GM18498 (cell line): ENCODE measurements around the gene RNASEH1.
"Not testable (repeated sequence)": the region's sequence is repeated elsewhere in the genome, so short reads cannot be mapped to it uniquely, and the experiment has no call there.

Experiments
- ATAC-seq: cut with Tn5 transposase; IDR thresholded peaks from one replicate; pipeline ENCODE4 v1.9.1; 2021; ENCODE audit warnings: mild to moderate bottlenecking, moderate library complexity; ENCODE audit not compliant: unreplicated experiment

The RNASEH1 gene

GRCh38 chr2:3522961-3523421 is 35.1 kb downstream of the RNASEH1 start:
- ATAC-seq = no peak

DNA sequence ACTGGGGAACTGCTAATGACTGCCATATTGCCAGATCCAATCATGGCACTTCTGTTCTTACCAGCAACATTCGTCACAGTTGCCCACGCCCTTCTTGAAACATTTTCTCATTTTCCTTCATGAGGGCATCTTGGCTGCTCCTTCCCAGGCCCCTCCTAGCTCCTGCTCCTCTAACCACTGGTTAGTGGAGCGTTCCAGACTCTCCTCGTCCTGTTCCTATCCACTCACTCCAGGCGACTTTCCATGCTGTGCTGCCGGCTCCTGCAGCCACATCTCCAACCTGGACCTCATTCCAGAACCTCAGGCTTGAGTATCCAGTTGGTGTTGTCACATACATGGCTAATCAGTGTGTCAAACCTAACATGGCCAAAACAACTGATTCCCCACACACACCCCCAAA is 37.5 kb downstream of the RNASEH1 start:
- ATAC-seq = no peak

- ATAC-seq = peak; percentile 69
These were observed 38.6 kb downstream of the RNASEH1 start, which contains the start of gene ADI1 for GRCh38 chr2:3519255-3520205. TSS of gene ADI1 (minus strand) at chr2:3519531. CDS start at chr2:3519487, 44 bp downstream.

DNA sequence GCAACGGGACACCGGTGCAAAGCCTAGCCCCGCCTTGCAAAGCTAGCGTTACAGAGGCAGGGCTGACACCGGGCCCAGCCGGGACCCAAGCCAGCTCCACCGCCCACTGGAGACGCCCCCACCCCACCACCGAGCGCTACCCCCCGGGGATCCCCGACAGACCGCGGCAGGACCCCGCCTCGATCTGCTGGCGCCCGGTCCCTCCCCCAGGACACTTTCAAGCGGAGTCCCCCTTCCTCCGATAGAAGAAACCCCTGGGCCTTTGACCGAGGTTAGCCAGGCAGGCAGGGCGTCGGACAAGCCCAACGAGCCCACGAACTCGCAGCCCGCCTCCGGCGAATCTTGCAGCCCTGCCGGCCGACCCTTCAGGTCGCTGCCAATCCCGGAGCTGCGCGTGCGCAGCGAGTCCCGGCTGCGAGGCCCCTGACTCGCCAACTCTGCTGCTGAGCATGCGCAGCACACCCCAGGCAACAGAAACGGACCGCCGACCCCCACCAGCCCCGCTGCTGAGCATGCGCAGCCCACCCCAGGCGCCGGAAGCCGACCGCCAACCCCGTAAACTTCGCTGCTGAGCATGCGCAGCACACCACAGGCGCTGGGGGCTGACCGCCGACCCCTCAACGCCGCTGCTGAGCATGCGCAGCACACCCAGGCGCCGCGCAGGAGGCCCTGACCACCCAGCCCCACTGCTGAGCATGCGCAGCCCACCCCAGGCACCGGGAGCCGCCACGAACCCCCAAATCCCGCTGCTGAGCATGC is 39.5 kb downstream of the RNASEH1 start:
- peak; percentile 84 for ATAC-seq

DNA sequence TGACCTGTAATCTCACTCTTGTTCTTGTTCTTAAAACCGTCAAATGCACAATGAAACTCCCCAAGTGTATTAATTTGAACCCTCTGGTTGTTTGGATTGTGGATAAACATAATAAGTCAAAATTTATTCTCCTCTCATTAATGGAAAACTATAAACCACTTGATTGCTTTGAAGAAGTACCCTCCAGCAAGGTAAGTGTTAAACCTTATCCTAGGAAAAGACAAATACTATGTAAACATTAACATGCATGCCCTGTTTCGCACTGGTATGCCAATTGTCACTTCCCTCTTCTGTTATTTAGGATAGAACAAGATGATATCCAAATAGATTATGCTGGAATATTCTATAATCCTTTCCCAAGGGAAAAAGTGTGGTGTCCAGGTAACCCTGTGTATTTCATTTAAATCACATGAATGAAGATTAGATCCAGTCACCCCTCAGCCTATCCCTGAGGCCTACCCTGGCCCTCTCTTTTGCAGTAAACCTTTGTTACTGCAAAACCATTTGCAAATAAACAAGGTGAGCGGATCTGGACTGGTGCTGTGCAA is 40.1 kb downstream of the RNASEH1 start:
- no peak for ATAC-seq

DNA sequence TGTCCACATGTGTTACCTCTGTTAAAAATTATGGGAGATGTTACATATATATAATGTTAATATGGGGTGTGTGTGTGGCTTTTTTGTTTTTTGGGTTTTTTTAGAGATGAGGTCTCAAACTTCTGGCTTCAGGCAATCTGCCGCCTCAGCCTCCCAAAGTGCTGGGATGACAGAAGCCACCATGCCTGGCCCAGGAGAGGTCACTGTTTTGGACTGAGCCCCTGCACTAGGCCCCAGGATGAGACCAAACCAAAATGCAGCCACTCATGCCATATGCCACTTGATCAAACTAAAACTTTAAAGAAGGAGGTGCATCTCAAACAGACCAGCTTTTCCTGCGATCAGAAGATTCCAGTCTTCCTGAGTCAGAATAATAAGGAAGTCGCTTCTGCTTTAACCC is 41.3 kb downstream of the RNASEH1 start:
- no peak for ATAC-seq

DNA sequence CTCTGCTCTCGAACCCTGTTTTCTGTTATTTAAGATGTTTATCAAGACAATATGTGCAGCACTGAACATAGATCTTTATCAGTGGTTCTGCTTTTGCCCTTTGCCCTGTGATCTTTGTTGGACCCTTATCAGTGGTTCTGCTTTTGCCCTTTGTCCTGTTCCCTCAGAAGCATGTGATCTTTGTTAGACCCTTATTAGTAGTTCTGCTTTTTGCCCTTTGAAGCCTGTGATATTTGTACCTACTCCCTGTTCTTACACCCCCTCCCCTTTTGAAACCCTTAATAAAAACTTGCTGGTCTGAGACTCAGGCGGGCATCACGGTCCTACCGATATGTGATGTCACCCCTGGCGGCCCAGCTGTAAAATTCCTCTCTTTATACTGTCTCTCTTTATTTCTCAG is 42.7 kb downstream of the RNASEH1 start:
- not testable (repeated sequence) for ATAC-seq

- no peak for ATAC-seq
These were observed 44.9 kb downstream of the RNASEH1 start for GRCh38 chr2:3513026-3513810.

DNA sequence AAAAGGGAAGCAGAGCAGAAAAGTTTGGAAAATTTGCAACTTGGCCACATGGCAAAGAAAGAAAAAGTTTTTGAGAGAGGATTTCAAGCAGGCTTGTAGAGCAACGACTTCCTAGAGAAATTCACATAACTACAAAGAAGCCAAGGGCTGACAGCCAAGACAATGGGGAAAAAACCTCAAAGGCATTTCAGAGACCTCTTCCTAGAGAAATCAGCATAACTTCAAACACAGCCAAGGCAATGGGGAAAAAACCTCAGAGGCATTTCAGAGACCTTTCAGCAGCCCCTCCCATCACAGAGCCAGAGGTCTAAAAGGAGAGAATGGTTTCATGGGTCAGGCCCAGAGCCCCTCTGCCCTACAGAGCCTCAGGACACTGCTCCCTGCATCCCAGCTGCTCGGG is 46.0 kb downstream of the RNASEH1 start:
- no peak for ATAC-seq

DNA sequence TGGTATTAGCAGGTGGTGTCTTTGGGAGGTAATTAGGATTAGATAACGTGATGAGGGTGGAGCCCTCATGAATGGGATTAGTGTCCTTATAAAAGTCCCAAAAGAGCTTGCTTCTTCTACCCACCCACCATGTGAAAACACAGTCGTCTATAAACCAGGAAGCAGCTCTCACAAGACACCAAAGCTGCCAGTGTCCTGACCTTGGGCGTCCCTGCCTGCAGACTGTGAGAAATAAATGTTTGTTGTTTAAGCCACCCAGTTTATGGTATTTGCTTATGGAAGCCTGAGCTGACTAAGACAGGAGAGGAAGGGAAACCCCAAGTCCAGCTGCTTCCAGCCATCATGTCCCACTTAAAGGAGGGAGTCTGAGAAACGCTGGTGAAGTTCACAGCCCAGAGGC is 52.4 kb downstream of the RNASEH1 start:
- ATAC-seq = no peak

DNA sequence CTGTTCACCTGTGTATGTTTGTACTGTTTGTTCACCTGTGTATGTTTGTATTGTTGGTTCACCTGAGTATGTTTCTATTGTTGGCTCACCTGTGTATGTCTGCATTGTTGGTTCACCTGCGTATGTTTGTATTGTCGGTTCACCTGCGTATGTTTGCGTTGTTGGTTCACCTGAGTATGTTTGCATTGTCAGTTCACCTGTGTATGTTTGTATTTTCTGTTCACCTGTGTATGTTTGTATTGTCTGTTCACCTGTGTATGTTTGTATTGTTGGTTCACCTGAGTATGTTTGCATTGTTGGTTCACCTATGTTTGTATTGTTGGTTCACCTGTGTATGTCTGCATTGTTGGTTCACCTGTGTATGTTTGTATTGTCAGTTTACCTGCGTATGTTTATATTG is 53.4 kb downstream of the RNASEH1 start:
- ATAC-seq = no peak

- ATAC-seq = no peak
These were observed 54.6 kb downstream of the RNASEH1 start for GRCh38 chr2:3503483-3503882.

DNA sequence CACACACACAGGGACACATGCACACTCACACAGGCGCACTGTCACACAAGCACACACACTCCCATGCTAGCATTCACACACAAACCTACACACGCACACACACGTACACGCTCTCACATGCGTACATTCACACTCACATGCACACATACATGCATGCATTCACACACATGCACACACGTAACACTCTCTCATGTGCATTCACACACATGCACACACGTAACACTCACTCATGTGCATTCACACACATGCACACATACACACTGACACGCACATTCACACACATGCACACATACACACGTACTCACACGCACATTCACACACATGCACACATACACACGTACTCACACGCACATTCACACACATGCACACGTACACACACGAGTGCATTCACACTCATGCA is 55.1 kb downstream of the RNASEH1 start:
- no peak for ATAC-seq

GRCh38 chr2:3500326-3500899 is 57.7 kb downstream of the RNASEH1 start:
- no peak for ATAC-seq

- ATAC-seq = no peak
These were observed 59.2 kb downstream of the RNASEH1 start for GRCh38 chr2:3498783-3499394.

GRCh38 chr2:3496708-3497080 is 61.4 kb downstream of the RNASEH1 start:
- not testable (repeated sequence) for ATAC-seq
